ENCODE measurements around the gene COPRS.

The COPRS gene

DNA sequence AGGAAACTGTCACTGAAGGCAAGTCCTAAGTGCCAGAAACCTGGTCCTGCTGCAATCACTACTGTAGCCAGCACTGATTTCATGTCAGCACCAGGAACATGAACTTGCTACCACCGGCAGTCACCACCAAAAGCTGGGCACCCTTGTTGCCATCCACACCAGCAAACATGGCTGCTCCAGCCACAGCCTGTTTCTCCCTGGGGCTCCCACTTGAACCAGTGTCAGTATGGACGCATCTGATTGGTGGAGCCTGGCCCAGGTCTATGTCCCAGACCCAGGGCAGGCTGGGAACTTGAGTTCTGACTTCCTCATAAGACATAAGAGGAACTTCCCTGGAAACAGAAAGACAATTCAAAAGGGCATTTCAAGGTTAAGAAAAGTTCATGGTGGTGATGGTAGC, 56.5 kb downstream of the COPRS start:
- no peak for TF ChIP-seq CTCF (IDR thresholded peaks at IDR 0.05; ENCODE audit: borderline replicate concordance, control extremely low read depth, extremely low read depth, insufficient read depth, missing control alignments)
- in situ Hi-C loops (cut with MboI; ENCODE audit: low sequenced_read_pairs, unreplicated experiment) = no loop called here
- no peak for DNase-seq (ENCODE audit: low spot score)

All from GM13976 (cell line).